Liver (tissue), 3 donors: ENCODE data around the gene PAAF1.

ENCODE experiments used
- CTCF ChIP-seq: fragments of 150-350 bp; IDR thresholded peaks from 2 replicates; pipeline ENCODE4 v1.5.1; 2017; ENCODE audit warnings: improper control_type of control experiment, low read depth, low read length; ENCODE audit not compliant: missing input control
- JUND ChIP-seq, 2 donors: IDR thresholded peaks; 2 replicates each; pipeline ENCODE4 v1.6.1; 2016; ENCODE audit warnings: antibody characterized with exemption in 2 of 2
- MAX ChIP-seq: IDR thresholded peaks from 2 replicates; pipeline ENCODE4 v1.6.1; 2016; ENCODE audit warnings: antibody characterized with exemption
- NR2F2 ChIP-seq: IDR thresholded peaks from 2 replicates; pipeline ENCODE4 v1.6.1; 2016; ENCODE audit warnings: antibody characterized with exemption
- RAD21 ChIP-seq, 2 donors: IDR thresholded peaks; 2 replicates each; pipeline ENCODE4 v1.6.1; 2016; ENCODE audit warnings: antibody characterized with exemption in 2 of 2, mild to moderate bottlenecking in 2 of 2
- REST ChIP-seq: IDR thresholded peaks from 2 replicates; pipeline ENCODE4 v1.6.1; 2016; ENCODE audit warnings: antibody characterized with exemption, mild to moderate bottlenecking
- TAF1 ChIP-seq: conservative IDR thresholded peaks from 2 replicates; pipeline ENCODE4 v1.6.1; 2016; ENCODE audit warnings: antibody characterized with exemption, mild to moderate bottlenecking
- YY1 ChIP-seq: IDR thresholded peaks from 2 replicates; pipeline ENCODE4 v1.6.1; 2016; ENCODE audit warnings: antibody characterized with exemption, mild to moderate bottlenecking
- ZBTB33 ChIP-seq: IDR thresholded peaks from 2 replicates; pipeline ENCODE4 v1.6.1; 2016; ENCODE audit warnings: antibody characterized with exemption
- donor health status: healthy.
- donor health status: healthy.

- TF ChIP-seq CTCF (no peak), REST (no peak), MAX (no peak), ZBTB33 (no peak), TAF1 (no peak), YY1 (no peak), NR2F2 (no peak), RAD21 (IDR thresholded peaks at IDR 0.05) (no peak), JUND (IDR thresholded peaks at IDR 0.05) (no peak)
Observed at GRCh38 chr11:73980001-73980961, 103.5 kb downstream of the PAAF1 start.
